Muscle layer of colon (tissue), 2 donors: ENCODE data around the gene GOLGA8A.

ENCODE experiments used
- H3K27ac ChIP-seq: one replicate; pipeline ENCODE4 v1.7.0; 2013; ENCODE audit warnings: low read depth, mild to moderate bottlenecking, low read length, moderate library complexity
- H3K27me3 ChIP-seq, 2 donors: one replicate each; pipeline ENCODE4 v1.7.0; 2013; ENCODE audit warnings: low read length in 2 of 2, mild to moderate bottlenecking in 2 of 2; ENCODE audit not compliant: insufficient read depth in 2 of 2, control insufficient read depth in 1 of 2
- H3K36me3 ChIP-seq: one replicate; pipeline ENCODE4 v1.7.0; 2013; ENCODE audit warnings: mild to moderate bottlenecking, low read length; ENCODE audit not compliant: insufficient read depth
- H3K4me1 ChIP-seq: one replicate; pipeline ENCODE4 v1.7.0; 2013; ENCODE audit warnings: mild to moderate bottlenecking, low read length; ENCODE audit not compliant: insufficient read depth
- H3K4me3 ChIP-seq, 2 donors: one replicate each; pipeline ENCODE4 v1.7.0; 2013; ENCODE audit warnings: low read length in 2 of 2, low read depth in 1 of 2, mild to moderate bottlenecking in 1 of 2, moderate library complexity in 1 of 2
- H3K9ac ChIP-seq: one replicate; pipeline ENCODE4 v1.7.0; 2013; ENCODE audit warnings: low read length
- H3K9me3 ChIP-seq: one replicate; pipeline ENCODE4 v1.7.0; 2013; ENCODE audit warnings: mild to moderate bottlenecking, low read length
- donor health status: abdominal sarcoma.
- donor health status: Adenocarcinoma of cecum.

Gene GOLGA8A, protein sequence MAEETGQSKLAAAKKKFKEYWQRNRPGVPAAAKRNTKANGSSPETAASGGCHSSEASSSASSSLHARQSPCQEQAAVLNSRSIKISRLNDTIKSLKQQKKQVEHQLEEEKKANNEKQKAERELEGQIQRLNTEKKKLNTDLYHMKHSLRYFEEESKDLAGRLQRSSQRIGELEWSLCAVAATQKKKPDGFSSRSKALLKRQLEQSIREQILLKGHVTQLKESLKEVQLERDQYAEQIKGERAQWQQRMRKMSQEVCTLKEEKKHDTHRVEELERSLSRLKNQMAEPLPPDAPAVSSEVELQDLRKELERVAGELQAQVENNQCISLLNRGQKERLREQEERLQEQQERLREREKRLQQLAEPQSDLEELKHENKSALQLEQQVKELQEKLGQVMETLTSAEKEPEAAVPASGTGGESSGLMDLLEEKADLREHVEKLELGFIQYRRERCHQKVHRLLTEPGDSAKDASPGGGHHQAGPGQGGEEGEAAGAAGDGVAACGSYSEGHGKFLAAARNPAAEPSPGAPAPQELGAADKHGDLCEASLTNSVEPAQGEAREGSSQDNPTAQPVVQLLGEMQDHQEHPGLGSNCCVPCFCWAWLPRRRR

DNA sequence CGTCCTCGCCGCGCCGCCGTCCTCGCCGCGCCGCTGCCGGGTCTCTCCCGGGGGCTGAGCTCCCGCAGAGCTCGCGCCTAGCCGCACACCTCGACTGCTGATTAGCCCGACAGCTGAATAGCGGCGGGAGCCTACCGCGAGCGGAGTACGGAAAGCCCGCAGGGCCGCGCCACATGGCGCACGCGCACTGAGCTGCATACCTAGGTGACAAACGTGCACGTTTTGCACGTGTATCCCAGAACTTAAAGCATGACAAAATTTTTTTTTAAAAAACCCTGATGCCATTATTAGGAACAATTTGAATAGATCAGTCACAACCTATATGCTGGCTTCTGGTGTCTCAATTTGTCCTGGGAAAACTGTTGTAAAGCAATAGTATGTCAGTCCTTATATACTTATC, at the start of gene GOLGA8A:
GOLGA8A (minus strand) TSS at position 122 of the 400 bp plus-strand sequence. CDS start 48,117 bp downstream, outside the sequence.
- H3K36me3 ChIP-seq = no peaks in the 10 kb centered on the region
- H3K4me1 ChIP-seq = peaks cover 10% of the 10 kb centered on the region
- no peaks in the 10 kb centered on the region for H3K27me3 ChIP-seq
- peak within 1 kb of the TSS; percentile 14 for H3K27ac ChIP-seq
- no peaks in the 10 kb centered on the region for H3K9me3 ChIP-seq
- peak within 1 kb of the TSS; percentile 45 to 60 for H3K4me3 ChIP-seq
- H3K9ac ChIP-seq = no peak within 1 kb of the TSS

DNA sequence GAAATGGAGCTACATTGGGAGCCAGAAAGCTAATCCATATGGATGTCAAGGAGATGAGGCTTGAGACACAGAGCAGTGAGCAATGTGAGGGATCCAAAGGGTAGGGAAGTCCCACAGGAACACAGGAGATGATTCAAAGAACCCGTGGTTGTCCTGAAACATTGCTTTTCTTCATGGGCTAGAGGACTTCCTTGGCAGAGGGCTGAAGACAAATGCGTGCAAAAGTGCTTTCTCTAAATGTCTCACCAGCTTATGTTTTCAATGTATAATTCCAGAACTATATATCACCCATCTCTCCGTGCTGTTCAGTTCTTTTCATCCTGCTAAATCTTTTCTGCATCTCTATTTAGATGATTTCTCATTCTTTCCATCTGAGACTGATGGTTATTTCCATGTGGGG, 46.0 kb upstream of the GOLGA8A start:
- Histone ChIP-seq H3K4me3 (no peak overlapping the region), H3K4me1 (no peaks in the 10 kb centered on the region)

DNA sequence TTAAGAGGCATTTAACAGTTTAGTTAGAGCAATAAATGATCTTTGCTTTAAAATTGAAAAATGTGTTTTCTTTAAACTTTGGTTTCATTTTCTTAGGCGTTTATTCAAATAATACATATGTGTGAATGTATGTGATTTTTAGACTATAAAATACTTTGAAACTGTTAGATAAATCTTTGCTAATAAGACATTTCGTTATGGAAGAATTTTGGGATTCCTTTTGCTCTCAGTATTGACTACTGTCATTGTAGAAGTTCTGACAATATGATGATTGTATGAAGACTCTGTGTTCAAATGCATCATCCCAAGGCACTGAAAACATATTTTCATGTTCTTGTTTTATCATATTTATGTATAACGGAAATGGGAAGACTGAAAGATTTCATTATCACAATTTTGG, 43.8 kb upstream of the GOLGA8A start:
- Histone ChIP-seq H3K27me3 (no peaks in the 10 kb centered on the region), H3K36me3 (no peaks in the 10 kb centered on the region), H3K4me1 (no peaks in the 10 kb centered on the region), H3K4me3 (no peak overlapping the region), H3K9ac (no peak overlapping the region), H3K27ac (no peak overlapping the region), H3K9me3 (no peaks in the 10 kb centered on the region)

More for the DNA sequence above, 46.0 kb upstream of the GOLGA8A start:
- H3K9ac ChIP-seq = no peak overlapping the region
- H3K36me3 ChIP-seq = no peaks in the 10 kb centered on the region
- H3K27me3 ChIP-seq = no peaks in the 10 kb centered on the region
- H3K27ac ChIP-seq = no peak overlapping the region
- no peaks in the 10 kb centered on the region for H3K9me3 ChIP-seq

DNA sequence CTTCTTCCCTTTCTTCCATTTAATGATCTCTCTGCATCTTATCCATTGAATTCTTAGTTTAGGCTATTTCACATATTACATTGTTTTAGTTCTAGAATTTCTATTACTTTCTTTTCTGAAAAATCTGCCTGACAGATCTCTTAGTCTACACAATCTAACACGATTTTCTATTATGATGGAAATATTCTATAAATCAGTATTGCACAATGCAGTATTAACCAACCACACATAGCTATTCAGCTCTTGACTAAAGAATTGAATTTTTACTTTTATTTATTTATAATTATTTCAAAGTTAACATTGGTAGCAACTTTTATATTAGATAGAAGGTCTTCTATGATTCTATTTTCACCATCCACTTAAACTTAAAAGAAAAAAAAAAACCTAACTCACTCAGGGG, 36.2 kb upstream of the GOLGA8A start:
- Histone ChIP-seq H3K4me1 (no peaks in the 10 kb centered on the region), H3K27ac (no peak overlapping the region), H3K9me3 (no peaks in the 10 kb centered on the region), H3K4me3 (no peak overlapping the region), H3K9ac (no peak overlapping the region), H3K27me3 (no peaks in the 10 kb centered on the region), H3K36me3 (no peaks in the 10 kb centered on the region)

DNA sequence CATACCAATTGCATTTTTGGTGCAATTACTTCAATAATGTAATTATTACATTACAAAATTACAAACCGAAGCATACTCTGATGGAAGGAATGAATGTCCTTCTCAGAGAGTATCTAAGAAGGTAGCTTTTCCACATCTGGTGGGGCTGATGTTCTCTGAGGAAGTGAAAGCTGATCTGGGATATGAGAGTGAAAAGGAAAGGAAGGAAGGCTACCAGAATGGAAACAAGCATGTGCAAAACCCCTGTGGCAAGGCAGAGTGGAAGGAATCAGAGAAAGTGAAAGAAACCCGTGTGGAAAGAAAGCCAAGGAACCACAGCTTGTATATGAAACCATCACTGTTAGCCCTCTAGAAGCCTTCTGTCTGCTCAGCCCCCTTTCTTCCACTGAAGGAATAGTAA, 35.3 kb upstream of the GOLGA8A start:
- Histone ChIP-seq H3K9me3 (no peaks in the 10 kb centered on the region), H3K36me3 (no peaks in the 10 kb centered on the region), H3K4me3 (no peak overlapping the region), H3K4me1 (no peaks in the 10 kb centered on the region), H3K27me3 (no peaks in the 10 kb centered on the region), H3K9ac (no peak overlapping the region), H3K27ac (no peak overlapping the region)

DNA sequence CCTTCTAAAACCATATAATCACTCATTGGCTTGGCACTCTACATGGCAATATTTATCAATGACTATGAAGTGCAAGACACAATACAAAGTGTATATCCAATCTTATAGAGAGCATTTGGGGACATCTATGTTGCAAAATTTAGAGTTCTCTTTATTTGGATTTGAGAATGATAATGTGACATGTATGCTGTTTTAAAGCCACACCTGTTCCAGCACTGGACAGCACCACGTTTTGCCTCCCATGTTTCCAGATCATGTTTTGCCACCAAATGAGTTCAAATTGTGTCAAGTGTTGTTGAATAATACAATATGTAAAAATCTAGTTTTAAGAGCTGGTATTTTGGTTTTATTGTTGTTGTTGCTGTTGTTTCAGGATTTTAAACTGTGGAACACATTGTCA, 33.3 kb upstream of the GOLGA8A start:
- Histone ChIP-seq H3K27me3 (no peaks in the 10 kb centered on the region), H3K36me3 (no peaks in the 10 kb centered on the region), H3K9me3 (no peaks in the 10 kb centered on the region), H3K27ac (no peak overlapping the region), H3K4me3 (no peak overlapping the region), H3K4me1 (no peaks in the 10 kb centered on the region), H3K9ac (no peak overlapping the region)

DNA sequence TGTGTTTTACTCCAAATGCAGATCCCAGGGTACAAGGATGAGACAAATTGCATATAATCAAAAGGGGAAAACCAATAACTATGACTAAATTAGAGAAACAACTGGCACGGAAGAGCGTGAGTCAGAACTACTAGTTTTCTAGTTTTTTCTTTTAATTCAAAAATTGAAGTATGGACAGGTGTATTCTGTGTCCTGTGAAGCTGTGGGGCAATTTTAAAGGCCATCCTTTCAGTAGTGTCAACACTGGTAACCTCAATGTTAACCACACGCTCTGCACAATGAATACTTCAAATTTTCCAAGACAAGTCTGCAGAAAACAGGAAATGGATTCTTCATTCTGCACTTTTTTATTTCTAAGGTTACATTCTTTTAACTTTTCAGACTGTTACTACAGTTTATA, 32.5 kb upstream of the GOLGA8A start:
- Histone ChIP-seq H3K4me3 (no peak overlapping the region), H3K27me3 (no peaks in the 10 kb centered on the region), H3K36me3 (no peaks in the 10 kb centered on the region), H3K27ac (no peak overlapping the region), H3K9me3 (no peaks in the 10 kb centered on the region), H3K9ac (no peak overlapping the region), H3K4me1 (no peaks in the 10 kb centered on the region)

DNA sequence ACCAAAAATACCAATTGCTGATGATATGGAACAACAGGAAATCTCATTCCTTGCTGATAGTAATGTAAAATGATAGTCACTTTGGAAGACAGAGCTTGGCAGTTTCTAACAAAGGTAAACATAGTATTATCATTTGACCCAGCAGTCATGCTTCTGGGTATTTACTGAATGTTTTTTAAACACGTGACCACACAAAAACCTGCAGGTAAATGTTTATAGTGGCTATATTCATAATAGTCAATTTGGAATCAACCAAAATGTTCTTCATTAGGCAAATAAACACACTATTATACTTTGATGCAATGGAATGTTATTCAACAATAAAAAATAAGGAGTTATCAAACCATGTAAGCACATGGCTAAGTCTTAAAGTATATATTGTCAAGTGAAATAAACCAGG, 24.1 kb upstream of the GOLGA8A start:
- Histone ChIP-seq H3K9me3 (no peaks in the 10 kb centered on the region), H3K36me3 (no peaks in the 10 kb centered on the region), H3K27ac (no peak overlapping the region), H3K9ac (no peak overlapping the region), H3K27me3 (no peaks in the 10 kb centered on the region), H3K4me1 (no peaks in the 10 kb centered on the region), H3K4me3 (no peak overlapping the region)

DNA sequence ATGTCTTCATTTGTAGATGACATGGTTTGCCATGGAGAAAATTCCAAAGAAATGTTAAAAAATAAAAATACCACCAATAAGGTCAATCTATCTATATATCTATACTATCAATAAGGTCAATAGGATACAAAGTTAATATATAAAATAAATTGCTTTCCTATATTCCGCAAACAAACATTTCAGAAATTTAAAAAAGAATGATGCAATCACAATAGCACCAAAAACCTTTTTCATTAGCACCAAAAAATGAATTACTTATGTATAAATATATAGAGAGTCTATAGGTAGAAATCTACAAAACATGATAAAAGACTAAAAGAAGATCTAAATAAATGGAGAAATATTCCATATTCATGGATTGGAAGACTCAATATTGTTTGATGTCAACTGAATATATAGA, 22.8 kb upstream of the GOLGA8A start:
- no peaks in the 10 kb centered on the region for H3K4me1 ChIP-seq
- H3K9me3 ChIP-seq = no peaks in the 10 kb centered on the region
- H3K27ac ChIP-seq = no peak overlapping the region
- no peaks in the 10 kb centered on the region for H3K36me3 ChIP-seq
- H3K9ac ChIP-seq = no peak overlapping the region
- no peaks in the 10 kb centered on the region for H3K27me3 ChIP-seq
- no peak overlapping the region for H3K4me3 ChIP-seq

DNA sequence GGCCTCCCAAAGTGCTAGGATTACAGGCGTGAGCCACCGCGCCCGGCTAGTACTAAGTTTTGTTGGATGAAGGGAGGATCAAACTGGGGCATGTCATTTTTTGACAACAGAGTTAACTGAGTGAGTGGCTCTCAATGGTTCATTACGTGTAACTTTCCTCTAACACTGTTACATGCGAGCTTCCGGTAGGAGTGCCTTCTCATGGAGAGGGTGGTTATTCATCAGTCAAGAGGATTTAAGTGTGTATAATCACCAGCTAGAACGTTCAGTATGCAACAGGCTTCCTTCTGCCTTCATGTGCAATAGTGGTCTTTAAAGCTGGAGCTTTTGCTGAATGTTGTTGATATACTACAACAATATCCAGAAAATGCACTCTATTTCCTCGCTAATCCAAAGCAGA, 19.1 kb upstream of the GOLGA8A start:
- Histone ChIP-seq H3K27ac (no peak overlapping the region), H3K27me3 (no peaks in the 10 kb centered on the region), H3K36me3 (no peaks in the 10 kb centered on the region), H3K4me3 (no peak overlapping the region), H3K9me3 (no peaks in the 10 kb centered on the region), H3K4me1 (no peaks in the 10 kb centered on the region), H3K9ac (no peak overlapping the region)

DNA sequence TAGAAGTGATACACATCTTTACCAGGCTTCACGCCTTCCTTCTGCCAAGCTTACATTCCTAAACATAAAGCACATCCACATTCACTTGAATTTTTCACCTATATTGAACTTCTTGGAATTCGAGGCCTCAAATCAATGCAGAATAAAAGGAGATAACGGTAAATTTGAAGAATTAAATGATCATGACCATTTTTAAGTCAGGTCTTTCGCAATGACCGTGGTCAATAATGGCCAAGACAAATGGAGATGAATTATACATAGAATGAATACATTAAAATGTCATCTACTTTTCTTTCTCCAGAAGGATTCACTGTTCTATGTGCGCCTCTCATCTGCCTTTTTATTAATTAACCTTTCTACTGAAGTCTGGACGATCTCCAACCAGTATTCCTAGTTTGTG, 5.3 kb upstream of the GOLGA8A start:
- no peaks in the 10 kb centered on the region for H3K36me3 ChIP-seq
- no peak overlapping the region for H3K4me3 ChIP-seq
- H3K27ac ChIP-seq = no peak overlapping the region
- no peak overlapping the region for H3K9ac ChIP-seq
- no peaks in the 10 kb centered on the region for H3K9me3 ChIP-seq
- H3K4me1 ChIP-seq = no peaks in the 10 kb centered on the region
- H3K27me3 ChIP-seq = no peaks in the 10 kb centered on the region

DNA sequence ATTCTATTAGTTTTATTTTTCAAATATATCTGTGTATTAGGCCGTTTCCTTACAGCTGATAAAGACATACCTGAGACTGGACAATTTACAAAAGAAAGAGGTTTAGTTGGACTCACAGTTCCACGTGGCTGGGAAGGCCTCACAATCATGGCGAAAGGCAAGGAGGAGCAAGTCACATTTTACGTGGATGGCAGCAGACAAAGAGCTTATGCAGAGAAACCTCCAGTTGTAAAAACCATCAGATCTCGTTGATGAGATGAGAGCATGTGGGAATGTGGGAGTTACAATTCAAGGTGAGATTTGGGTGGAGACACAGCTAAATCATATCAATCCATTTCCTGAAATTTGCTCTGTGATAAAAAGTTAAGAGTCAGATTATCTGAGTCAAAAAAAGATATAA, 2.3 kb upstream of the GOLGA8A start:
- H3K36me3 ChIP-seq = no peaks in the 10 kb centered on the region
- H3K4me3 ChIP-seq = no peak overlapping the region
- no peak overlapping the region for H3K9ac ChIP-seq
- no peaks in the 10 kb centered on the region for H3K9me3 ChIP-seq
- H3K27me3 ChIP-seq = no peaks in the 10 kb centered on the region
- H3K27ac ChIP-seq = no peak overlapping the region
- H3K4me1 ChIP-seq = peaks cover 10% of the 10 kb centered on the region
